Activated CD8-positive, alpha-beta T cell treated with anti-CD3 and anti-CD28 coated beads, Interleukin-2, amount 10 ng/mL, durations not matched to agents 7 days and 5 days (primary cell): ENCODE measurements around the gene ESRRA. TPM values are rescaled to one million over a fixed set of nuclear protein-coding genes. Genes with fewer than 3 reads are reported as not detected.

Experiments used
- ATAC-seq: fragments of 150-1000 bp; cut with Tn5 transposase; one replicate; pipeline ENCODE4 v1.10.0; 2021; ENCODE audit warnings: moderate library complexity
- CTCF ChIA-PET: fragments of 350-600 bp; sonication (Branson Sonifier 250); formaldehyde crosslinking; loops from one replicate; lab custom pipeline; 2021; ENCODE audit warnings: antibody characterized with exemption; lab: Charles Lee
- POLR2A ChIA-PET: fragments of 350-600 bp; sonication (Branson Sonifier 250); formaldehyde crosslinking; loops from one replicate; lab custom pipeline; 2021; ENCODE audit warnings: antibody characterized with exemption; lab: Charles Lee
- DNase-seq: peaks from one replicate; pipeline ENCODE4 v3.0.0-alpha.2; 2020
- H3K27ac Mint-ChIP-seq: one replicate; pipeline ENCODE4 v1.8.0; 2021; ENCODE audit warnings: mild to moderate bottlenecking, mixed read lengths
- H3K27me3 Mint-ChIP-seq: one replicate; pipeline ENCODE4 v1.8.0; 2021; ENCODE audit warnings: low read depth, mixed read lengths
- H3K36me3 Mint-ChIP-seq: one replicate; pipeline ENCODE4 v1.8.0; 2021; ENCODE audit warnings: low read depth, mixed read lengths
- H3K4me1 Mint-ChIP-seq: one replicate; pipeline ENCODE4 v1.8.0; 2021; ENCODE audit warnings: low read depth, mixed read lengths
- H3K4me3 Mint-ChIP-seq: one replicate; pipeline ENCODE4 v1.8.0; 2021; ENCODE audit warnings: mild to moderate bottlenecking, mixed read lengths
- H3K9me3 Mint-ChIP-seq: one replicate; pipeline ENCODE4 v1.8.0; 2022; ENCODE audit warnings: mixed read lengths; ENCODE audit not compliant: insufficient read depth
- total RNA-seq, 2 experiments: library from RNA; stranded (reverse); gene quantifications; one replicate each; pipeline ENCODE4 v1.2.3, GENCODE V29; 2021

Gene ESRRA
- total RNA-seq, 2 experiments from 2014 or later = 42.7 to 43.2 TPM

DNA sequence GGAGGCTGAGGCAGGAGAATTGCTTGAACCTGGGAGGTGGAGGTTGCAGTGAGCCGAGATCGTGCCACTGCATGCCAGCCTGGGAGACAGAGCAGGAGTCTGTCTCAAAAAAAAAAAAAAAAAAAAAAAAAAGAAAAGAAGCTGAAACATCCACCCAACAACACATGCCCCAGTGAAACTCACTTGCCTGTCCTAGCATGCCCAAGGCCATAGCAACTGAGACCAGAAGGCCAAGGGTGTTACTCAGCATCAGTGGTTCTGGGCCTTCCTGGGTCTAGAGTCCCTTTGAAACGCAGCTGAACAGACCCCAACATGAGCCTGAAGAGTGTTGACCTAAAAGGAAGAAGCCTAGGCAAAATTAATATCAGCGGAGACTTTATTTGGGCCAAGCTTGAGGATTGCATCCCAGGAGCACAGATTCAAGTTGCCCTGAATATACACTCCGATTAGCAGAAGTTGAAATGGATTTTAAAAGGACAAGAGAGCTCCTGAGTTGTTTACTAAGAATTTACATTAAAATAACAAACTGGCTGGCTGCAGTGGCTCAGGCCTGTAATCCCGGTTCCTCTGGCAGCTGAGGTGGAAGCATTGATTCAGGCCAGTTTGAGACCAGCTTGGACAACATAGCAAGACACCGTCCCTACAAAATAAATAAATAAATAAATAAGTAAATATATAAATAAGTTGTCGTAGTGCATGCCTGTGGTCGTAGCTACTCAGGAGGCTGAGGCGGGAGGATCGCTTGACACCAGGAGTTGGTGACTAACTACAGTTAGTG lies 19.6 kb downstream of the ESRRA start:
- ChIA-PET POLR2A (no interaction called here), CTCF (no interaction called here)

GRCh38 chr11:64327375-64327774 lies 22.1 kb downstream of the ESRRA start:
- DNase-seq (no peak), ATAC-seq (no peak)
- Mint-ChIP-seq H3K4me1 (peaks cover 24% of the 10 kb centered on the region), H3K4me3 (no peak overlapping the region), H3K9me3 (no peaks in the 10 kb centered on the region), H3K36me3 (no peaks in the 10 kb centered on the region), H3K27ac (no peak overlapping the region), H3K27me3 (peaks cover 2% of the 10 kb centered on the region)
- ChIA-PET POLR2A (interaction anchor here (1.8 kb wide), 1 partner anchor 9 kb away, joined by 5 read pairs; the partner anchor contains the start of gene PRDX5), CTCF (interaction anchor here (0.8 kb wide), 2 partner anchors 10 to 16 kb away, joined by 3 to 6 read pairs; partner anchors contain the start of gene TRMT112)

More for the DNA sequence above, 19.6 kb downstream of the ESRRA start:
- Mint-ChIP-seq H3K4me3 (no peak overlapping the region), H3K36me3 (peaks cover 14% of the 10 kb centered on the region), H3K27ac (no peak overlapping the region), H3K27me3 (peaks cover 2% of the 10 kb centered on the region), H3K9me3 (no peaks in the 10 kb centered on the region), H3K4me1 (peaks cover 16% of the 10 kb centered on the region)
- ATAC-seq = no peak
- DNase-seq = no peak

DNA sequence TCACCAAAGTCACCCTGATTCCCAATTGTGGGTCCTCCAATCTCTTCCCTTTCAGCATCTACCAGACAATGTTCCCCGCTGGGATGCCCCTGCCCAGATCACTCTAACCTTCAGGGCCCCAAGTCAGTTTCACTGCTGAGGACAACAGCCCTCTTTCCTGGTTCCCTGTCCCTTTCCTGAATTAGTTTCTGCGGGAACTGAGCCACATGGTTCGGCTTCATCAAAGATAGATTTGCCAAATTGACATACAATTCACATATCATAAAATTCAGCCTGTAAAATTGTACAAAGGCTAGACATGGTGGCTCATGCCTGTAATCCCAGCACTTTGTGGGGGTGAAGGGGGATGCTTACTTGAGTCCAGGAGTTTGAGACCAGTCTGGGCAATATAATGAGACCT lies 22.7 kb downstream of the ESRRA start:
- H3K27ac Mint-ChIP-seq = no peak overlapping the region
- CTCF ChIA-PET = no interaction called here
- POLR2A ChIA-PET = interaction anchor here (1.8 kb wide), 1 partner anchor 10 kb away, joined by 5 read pairs; the partner anchor contains the start of gene PRDX5

GRCh38 chr11:64330888-64331287 lies 25.6 kb downstream of the ESRRA start:
- peaks cover 36% of the 10 kb centered on the region for H3K4me1 Mint-ChIP-seq
- H3K36me3 Mint-ChIP-seq = peaks cover 13% of the 10 kb centered on the region
- no peaks in the 10 kb centered on the region for H3K9me3 Mint-ChIP-seq
- H3K27me3 Mint-ChIP-seq = peaks cover 2% of the 10 kb centered on the region
- no peak overlapping the region for H3K4me3 Mint-ChIP-seq
- CTCF ChIA-PET = interaction anchor here (0.8 to 3.9 kb wide), 20 partner anchors 7 to 478 kb away, joined by 3 to 137 read pairs (median 7); partner anchors contain the start of genes CCDC88B, ESRRA, FERMT3 and PRDX5
- no peak for DNase-seq
- peak overlapping the region; percentile 25 for H3K27ac Mint-ChIP-seq
- no peak for ATAC-seq
- POLR2A ChIA-PET = interaction anchor here (1.2 to 4.0 kb wide), 3 partner anchors 10 to 145 kb away, joined by 3 to 44 read pairs (median 22); partner anchors contain the start of genes CCDC88B, PRDX5, STIP1 and TRMT112

More for the DNA sequence above, 22.7 kb downstream of the ESRRA start:
- no peaks in the 10 kb centered on the region for H3K9me3 Mint-ChIP-seq
- no peaks in the 10 kb centered on the region for H3K36me3 Mint-ChIP-seq
- DNase-seq (no peak), ATAC-seq (no peak)
- H3K27me3 Mint-ChIP-seq = peaks cover 2% of the 10 kb centered on the region
- no peak overlapping the region for H3K4me3 Mint-ChIP-seq
- peaks cover 28% of the 10 kb centered on the region for H3K4me1 Mint-ChIP-seq

DNA sequence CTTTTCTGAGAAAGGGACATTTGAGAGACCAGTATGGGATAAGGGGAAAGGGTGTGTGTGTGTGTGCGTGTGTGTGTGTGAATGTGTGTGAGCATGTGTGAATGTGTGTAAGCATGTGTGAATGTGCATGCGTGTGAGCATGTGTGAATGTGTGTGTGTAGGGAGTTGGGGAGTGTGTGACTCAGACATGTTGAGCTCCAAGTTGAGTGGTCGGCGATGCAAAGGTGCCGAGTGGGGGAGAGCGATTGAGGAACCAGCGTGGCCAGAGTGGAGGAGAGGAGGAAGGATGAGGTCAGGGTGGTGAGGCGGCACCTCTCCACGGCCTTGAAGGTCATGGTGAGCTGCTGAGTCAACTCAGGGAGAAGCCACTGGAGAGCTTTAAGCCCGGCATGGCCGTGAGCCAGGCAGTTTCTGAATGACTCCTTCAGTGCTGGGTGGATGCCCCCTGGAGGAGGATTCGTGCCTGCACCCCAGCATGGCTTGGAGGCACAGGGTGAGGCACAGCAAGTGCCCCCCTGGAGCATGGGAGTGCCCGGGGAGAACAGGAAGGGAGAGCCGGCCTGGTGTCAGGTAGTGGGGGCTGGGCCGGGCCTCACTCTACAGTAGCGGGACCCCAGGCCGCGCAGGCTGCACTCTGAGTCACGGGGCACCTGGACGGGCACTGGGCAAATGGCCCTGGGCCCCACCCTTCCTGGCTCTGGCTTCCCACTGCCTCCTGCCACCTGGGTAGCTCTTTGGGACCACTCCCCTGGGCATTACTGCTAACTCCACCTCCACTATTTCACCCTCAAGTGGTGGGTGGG lies 26.4 kb downstream of the ESRRA start:
- Mint-ChIP-seq H3K4me1 (peaks cover 38% of the 10 kb centered on the region), H3K36me3 (peaks cover 13% of the 10 kb centered on the region), H3K27me3 (peaks cover 2% of the 10 kb centered on the region), H3K4me3 (peak overlapping the region; percentile 1), H3K27ac (peak overlapping the region; percentile 86), H3K9me3 (no peaks in the 10 kb centered on the region)
- peak; percentile 95 for ATAC-seq
- CTCF ChIA-PET = interaction anchor here (0.7 to 3.9 kb wide), 24 partner anchors 8 to 479 kb away, joined by 3 to 137 read pairs (median 6); partner anchors contain the start of genes CCDC88B, ESRRA, FERMT3 and PRDX5
- peak; percentile 89 for DNase-seq
- POLR2A ChIA-PET = interaction anchor here (0.7 to 4.0 kb wide), 5 partner anchors 9 to 1149 kb away, joined by 3 to 44 read pairs (median 3); partner anchors contain the start of genes CCDC88B, FERMT3, PRDX5 and STIP1

DNA sequence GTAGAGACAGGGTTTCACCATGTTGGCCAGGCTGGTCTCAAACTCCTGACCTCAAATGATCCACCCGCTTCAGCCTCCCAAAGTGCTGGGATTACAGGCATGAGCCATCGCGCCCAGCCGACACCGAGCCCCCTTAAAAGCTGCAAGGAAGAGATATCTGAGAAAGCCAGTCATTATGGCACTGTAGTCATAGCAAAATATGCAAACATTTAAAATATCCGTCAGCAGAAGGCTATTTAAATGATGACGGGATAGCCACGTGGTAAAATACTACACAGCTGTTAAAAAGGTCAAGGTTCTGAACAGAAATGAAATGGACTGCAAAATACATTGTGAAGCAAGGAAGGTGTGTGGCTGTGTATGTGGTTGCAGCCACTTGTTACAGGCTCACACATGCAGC lies 28.2 kb downstream of the ESRRA start:
- Mint-ChIP-seq H3K36me3 (peaks cover 23% of the 10 kb centered on the region), H3K4me3 (no peak overlapping the region), H3K27ac (no peak overlapping the region), H3K27me3 (no peaks in the 10 kb centered on the region), H3K4me1 (peaks cover 51% of the 10 kb centered on the region), H3K9me3 (no peaks in the 10 kb centered on the region)
- no peak for DNase-seq
- POLR2A ChIA-PET = interaction anchor here (4.0 kb wide), 1 partner anchor 16 kb away, joined by 44 read pairs; the partner anchor contains the start of genes PRDX5 and TRMT112
- ATAC-seq = no peak
- CTCF ChIA-PET = interaction anchor here (1.0 to 3.5 kb wide), 3 partner anchors 15 to 29 kb away, joined by 3 to 137 read pairs (median 30); partner anchors contain the start of genes ESRRA, PRDX5 and TRMT112

GRCh38 chr11:64334764-64335735 lies 29.7 kb downstream of the ESRRA start:
- no peak overlapping the region for H3K4me3 Mint-ChIP-seq
- DNase-seq (no peak), ATAC-seq (no peak)
- peaks cover 32% of the 10 kb centered on the region for H3K36me3 Mint-ChIP-seq
- H3K27ac Mint-ChIP-seq = peak overlapping the region; percentile 39
- H3K4me1 Mint-ChIP-seq = peaks cover 60% of the 10 kb centered on the region
- no peaks in the 10 kb centered on the region for H3K27me3 Mint-ChIP-seq
- CTCF ChIA-PET = interaction anchor here (1.0 kb wide), 1 partner anchor 17 kb away, joined by 6 read pairs; the partner anchor contains the start of genes PRDX5 and TRMT112
- POLR2A ChIA-PET = interaction anchor here (0.6 to 0.9 kb wide), 2 partner anchors 17 to 1454 kb away, joined by 4 to 5 read pairs; partner anchors contain the start of genes PRDX5, SLC3A2 and TRMT112
- H3K9me3 Mint-ChIP-seq = no peaks in the 10 kb centered on the region

- no peak overlapping the region for H3K27ac Mint-ChIP-seq
- H3K4me3 Mint-ChIP-seq = no peak overlapping the region
- no peaks in the 10 kb centered on the region for H3K9me3 Mint-ChIP-seq
- H3K27me3 Mint-ChIP-seq = no peaks in the 10 kb centered on the region
- H3K36me3 Mint-ChIP-seq = peaks cover 42% of the 10 kb centered on the region
- ChIA-PET CTCF (interaction anchor here (0.7 to 2.8 kb wide), 6 partner anchors 18 to 667 kb away, joined by 4 to 17 read pairs (median 4); partner anchors contain the start of genes ATL3, ESRRA, PRDX5 and TRMT112), POLR2A (interaction anchor here (4.3 kb wide), 1 partner anchor 20 kb away, joined by 37 read pairs; the partner anchor contains the start of genes PRDX5 and TRMT112)
- H3K4me1 Mint-ChIP-seq = peaks cover 55% of the 10 kb centered on the region
- no peak for ATAC-seq
- no peak for DNase-seq
Measured at GRCh38 chr11:64337538-64338249, 32.4 kb downstream of the ESRRA start.

- Mint-ChIP-seq H3K4me3 (peak overlapping the region; percentile 80), H3K27ac (peak overlapping the region; percentile 91), H3K27me3 (no peaks in the 10 kb centered on the region), H3K9me3 (no peaks in the 10 kb centered on the region), H3K36me3 (peaks cover 39% of the 10 kb centered on the region), H3K4me1 (peaks cover 55% of the 10 kb centered on the region)
- POLR2A ChIA-PET = interaction anchor here (4.3 kb wide), 1 partner anchor 21 kb away, joined by 37 read pairs; the partner anchor contains the start of genes PRDX5 and TRMT112
- ATAC-seq (no peak), DNase-seq (no peak)
- CTCF ChIA-PET = interaction anchor here (0.8 to 2.8 kb wide), 3 partner anchors 17 to 134 kb away, joined by 4 to 17 read pairs (median 7); partner anchors contain the start of genes PRDX5 and TRMT112
Measured at GRCh38 chr11:64338716-64339115, 33.4 kb downstream of the ESRRA start.
